Activated CD4-positive, alpha-beta T cell treated with anti-CD3 and anti-CD28 coated beads, Interleukin-2, Interleukin-6, amounts not matched to agents 100 ng/mL and 50 ng/mL, durations not matched to agents 16 hours and 8 hours (primary cell): ENCODE data around the gene HS3ST6.
"Not testable (repeated sequence)": the region's sequence is repeated elsewhere in the genome, so short reads cannot be mapped to it uniquely, and the experiment has no call there.

Experiments
- DNase-seq: peaks from one replicate; pipeline ENCODE4 v3.0.0-alpha.2; 2020

HS3ST6 gene

DNA sequence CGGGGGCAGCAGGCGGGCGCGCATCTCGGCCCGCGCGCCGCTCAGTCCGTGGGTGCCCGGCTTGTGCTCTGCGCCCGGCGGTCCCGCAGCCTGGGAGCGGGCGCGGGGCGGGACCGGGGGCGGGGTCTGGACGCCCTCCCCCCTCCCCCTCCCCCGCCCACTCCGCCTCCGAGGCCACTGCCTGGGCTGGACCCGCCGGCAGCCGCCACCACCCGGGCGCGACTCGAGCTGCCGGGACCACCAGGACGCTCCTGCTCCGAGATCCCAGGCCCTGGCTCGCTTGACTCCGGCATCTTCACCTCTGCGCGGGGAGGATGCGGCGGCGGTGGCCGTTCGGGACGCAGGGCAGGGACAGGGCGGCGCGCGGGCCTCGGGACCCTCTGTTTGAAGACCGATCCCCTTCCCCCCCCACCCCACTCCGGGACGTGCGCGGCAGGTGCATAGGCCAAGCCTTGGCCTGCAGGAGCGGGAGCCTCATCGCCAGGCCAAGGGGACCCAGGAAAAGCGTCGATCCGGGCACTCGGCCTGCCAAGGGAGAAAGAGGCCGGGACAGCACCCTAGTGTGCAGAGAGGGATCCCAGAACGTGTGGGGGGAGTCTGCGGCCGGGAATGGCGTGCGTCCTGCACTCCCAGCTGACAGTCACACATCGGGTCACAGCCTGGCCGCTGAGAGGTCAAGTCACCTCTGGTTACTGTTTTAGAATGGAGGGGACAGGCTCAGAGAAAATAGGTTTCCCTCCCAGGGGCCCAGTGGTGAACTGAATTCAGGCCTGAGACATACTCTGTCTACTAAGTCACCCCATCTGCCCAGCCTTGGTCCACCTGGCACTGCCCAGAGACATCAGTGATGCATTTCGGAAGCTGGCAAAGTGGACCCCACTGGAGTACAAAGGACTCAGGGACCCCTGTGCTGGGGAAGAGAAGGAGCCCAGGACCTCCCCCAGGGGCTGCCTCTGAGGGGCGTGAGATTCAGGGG is at the start of gene HS3ST6:
Gene HS3ST6 (minus strand): TSS at position 65 of the 976 bp plus-strand sequence. CDS start 92 bp downstream, outside the sequence.
- DNase-seq = no peak

DNA sequence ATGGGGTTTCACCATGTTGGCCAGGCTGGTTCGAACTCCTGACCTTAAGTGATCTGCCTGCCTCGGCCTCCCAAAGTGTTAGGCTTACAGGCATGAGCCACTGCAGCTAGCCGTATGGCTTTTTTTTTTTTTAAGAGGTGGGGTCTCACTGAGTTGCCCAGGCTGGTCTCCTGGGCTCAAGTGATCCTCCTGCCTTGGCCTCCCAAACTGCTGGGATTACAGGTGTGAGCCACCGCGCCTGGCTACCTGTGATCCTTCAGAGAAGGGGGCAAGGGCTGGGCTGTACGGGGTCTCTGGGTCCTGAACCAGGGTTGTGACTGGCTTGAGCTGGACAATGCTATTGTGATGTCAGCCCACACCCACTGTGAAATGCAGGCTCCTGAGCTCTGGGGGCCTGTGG is 48.2 kb upstream of the HS3ST6 start, which contains the start of gene RNF151:
Gene RNF151 (plus strand): TSS at position 397 of the 400 bp plus-strand sequence. CDS start 26 bp downstream, outside the sequence.
- DNase-seq = no peak

DNA sequence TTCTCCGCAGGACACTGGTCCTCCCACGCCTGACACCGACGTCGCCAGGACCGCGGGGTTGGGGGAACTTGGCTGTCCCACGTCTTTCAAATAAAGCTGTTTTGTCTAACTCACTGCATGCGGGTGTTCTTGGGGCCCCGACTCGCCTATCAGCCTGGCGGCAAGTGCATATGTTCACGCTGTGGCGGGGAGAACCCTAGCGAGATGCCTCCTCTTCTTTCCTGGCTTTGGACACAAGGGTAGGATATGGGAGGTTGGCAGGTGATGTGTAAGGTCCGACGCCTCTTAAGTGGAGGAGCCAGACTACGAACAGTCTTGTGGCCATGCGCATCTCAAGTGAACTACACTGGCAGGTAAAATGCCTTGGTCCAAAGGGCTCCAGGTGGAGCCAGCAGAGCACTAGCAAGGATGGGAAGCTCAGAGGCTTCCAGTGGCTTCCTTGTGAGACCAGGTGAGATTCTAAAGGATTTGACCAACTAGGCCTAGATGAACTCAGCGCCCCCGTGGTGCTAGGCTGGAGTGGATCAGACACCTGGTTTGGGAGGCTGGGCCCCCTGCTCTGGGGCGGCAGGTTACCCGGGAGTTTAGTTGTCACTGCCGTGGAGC is 47.3 kb upstream of the HS3ST6 start:
- no peak for DNase-seq

DNA sequence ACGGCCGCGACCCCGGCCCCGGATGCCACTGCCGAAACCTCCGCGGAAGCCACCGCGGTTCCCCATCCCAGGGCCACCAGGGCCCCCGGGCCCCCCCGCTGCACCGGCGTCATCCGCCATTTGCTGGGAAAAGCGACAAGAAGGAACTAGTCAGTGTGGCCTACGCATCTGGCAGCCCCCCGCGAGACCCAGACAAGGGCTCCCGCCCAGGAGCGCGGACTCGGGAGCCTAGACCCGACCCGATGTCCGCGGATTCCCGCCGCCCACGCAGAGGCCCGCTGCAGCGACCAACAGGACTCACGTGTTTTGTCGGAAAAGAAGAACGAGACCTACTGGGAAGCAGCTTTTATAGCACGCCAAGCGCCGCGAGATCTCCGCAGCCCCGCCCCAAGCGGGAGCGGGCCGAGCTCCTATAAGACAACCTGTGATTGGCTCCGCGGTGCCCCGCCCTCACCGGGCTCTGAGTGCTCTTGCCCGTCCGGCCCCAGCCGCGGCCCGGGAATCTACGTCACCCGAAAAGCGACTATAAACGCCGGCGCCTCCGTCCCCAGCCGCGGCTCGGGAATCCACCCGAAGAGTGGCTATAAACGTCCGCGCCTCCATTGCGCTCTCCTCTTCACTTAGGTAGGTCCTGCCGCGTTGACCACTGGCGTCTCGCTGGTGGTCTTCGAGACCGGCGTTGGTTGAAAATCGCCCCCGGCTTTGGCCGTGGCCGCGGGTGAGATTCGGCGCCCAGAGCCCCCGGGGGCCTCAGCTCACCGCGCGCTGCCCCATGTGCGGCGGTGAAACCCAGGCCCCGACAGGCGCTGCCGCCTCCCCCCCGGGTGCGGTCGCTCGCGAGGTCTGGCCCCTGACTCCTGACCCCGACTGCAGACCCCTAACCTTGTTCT is 46.5 kb upstream of the HS3ST6 start, which contains the start of gene RPS2:
Gene RPS2 (minus strand): TSS at position 321 of the 890 bp plus-strand sequence. CDS start 201 bp downstream, at position 120.
- DNase-seq = peak; percentile 99

- peak; percentile 59 for DNase-seq
Measured at GRCh38 chr16:1963806-1964505, 45.7 kb upstream of the HS3ST6 start.

- not testable (repeated sequence) for DNase-seq
Measured at GRCh38 chr16:1962161-1963153, 44.2 kb upstream of the HS3ST6 start.

DNA sequence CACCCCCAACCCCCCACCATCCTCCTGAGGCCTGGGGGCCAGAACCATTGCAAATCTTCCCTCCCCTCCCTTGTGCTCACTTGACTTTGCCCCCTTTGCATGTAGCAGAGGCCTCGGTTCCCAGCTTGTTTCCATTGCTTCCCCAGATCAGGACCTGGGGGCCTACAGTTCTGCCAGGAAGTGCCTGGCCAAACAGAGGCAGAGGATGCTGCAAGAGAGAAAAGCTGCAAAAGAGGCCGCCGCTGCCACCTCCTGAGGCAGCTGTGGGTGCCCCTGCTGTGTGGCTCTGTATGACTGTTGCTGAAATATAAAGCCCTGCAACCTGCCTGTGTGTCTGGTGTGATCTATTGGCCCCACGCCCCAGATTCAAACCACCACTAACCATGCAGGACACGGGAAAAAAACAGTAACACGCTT is 43.4 kb upstream of the HS3ST6 start:
- DNase-seq = peak; percentile 65

DNA sequence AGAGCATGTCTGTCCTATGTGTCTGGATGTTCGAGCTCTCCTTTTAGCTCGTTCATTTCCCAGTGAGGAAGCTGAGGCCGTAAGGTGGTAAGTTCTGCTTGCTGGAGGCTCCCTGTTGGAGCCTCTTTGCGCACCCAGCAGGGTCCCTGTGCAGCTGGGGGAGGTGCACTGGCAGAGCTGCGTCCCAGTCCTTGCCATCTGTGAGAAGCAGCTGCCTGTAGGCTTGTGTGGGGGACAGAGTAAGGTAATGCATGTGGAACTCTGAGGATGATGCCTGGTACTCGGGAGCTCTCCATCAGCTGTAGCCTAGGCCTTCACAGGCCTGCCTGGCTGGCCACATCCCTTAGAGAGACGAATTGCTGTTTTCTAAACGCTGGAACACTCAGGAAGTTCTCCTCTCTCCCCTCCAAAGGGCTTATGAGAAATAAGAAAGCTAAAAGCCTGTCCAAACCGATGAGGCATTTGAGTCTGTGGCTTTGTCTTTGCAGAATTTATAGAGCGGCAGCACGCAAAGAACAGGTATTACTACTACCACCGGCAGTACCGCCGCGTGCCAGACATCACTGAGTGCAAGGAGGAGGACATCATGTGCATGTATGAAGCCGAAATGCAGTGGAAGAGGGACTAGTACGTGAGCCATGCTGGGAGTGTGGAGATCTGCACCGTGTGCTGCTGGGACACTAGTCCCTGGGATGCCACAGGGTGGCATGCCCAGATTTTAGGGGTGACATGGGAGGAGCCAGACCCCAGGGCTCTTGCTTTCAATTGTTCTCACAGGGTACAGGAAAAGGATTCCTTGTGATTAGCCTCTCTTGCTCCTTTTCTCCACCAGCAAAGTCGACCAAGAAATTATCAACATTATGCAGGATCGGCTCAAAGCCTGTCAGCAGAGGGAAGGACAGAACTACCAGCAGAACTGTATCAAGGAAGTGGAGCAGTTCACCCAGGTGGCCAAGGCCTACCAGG is 42.7 kb upstream of the HS3ST6 start:
- peak; percentile 77 for DNase-seq

GRCh38 chr16:1959269-1960039 is 41.2 kb upstream of the HS3ST6 start, which contains the start of gene NDUFB10:
Gene NDUFB10, plus strand, starts transcription at chr16:1959538. Its CDS starts 87 bp downstream, at chr16:1959625.
- peak; percentile 96 for DNase-seq

GRCh38 chr16:1958715-1959268 is 40.6 kb upstream of the HS3ST6 start:
- DNase-seq = no peak

GRCh38 chr16:1958143-1958491 is 39.9 kb upstream of the HS3ST6 start:
- DNase-seq = not testable (repeated sequence)

- not testable (repeated sequence) for DNase-seq
Measured at GRCh38 chr16:1957434-1958142, 39.4 kb upstream of the HS3ST6 start.

GRCh38 chr16:1953734-1954133 is 35.5 kb upstream of the HS3ST6 start:
- no peak for DNase-seq

GRCh38 chr16:1950559-1950958 is 32.3 kb upstream of the HS3ST6 start:
- no peak for DNase-seq

DNA sequence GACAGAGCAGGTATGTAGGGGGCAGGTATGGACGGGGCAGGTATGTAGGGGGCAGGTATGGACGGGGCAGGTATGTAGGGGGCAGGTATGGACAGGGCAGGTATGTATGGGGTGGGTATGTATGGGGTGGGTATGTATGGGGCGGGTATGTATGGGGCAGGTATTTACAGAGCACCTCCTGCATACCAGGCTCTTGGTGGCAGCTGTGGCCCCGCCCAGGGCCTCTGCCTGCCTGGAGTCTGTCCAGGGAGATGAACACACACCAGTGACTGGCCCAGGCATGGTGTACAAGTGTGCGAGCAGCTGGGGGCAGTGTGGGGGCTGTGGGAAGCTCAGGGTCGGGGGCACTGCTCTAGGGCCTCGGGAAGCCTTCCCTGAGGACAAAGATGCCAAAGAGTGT is 31.8 kb upstream of the HS3ST6 start:
- no peak for DNase-seq

DNA sequence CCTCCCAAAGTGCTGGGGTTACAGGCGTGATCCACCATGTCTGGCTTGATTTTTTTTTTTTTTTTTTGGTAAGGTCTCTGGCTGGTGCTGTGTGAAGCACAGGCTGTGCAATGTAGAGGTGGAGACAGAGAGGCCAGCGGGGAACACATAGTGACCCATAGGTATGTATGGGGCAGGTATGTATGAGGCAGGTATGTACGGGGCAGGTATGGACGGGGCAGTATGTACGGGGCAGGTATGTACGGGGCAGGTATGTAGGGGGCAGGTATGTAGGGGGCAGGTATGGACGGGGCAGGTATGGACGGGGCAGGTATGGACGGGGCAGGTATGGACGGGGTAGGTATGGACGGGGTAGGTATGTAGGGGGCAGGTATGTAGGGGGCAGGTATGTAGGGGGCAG is 31.3 kb upstream of the HS3ST6 start:
- DNase-seq = no peak

DNA sequence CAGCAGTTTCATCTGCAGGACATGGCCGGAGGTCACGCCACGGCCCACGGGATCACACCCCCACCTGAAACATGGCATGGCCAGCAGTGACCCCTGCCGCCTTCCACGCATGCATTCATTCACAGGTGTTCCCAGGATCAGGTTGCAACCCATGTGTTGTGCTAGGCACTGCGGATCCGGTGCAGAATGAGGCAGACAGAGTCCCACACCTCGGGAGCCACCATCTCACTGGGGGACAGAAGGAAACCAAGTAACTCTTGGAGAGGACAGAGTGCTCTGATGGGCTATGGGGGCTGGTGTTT is 29.1 kb upstream of the HS3ST6 start:
- DNase-seq = no peak
